Caco-2 (cell line): ENCODE data around the gene SIM2. TPM values are rescaled to one million over a fixed set of nuclear protein-coding genes. Genes with fewer than 3 reads are reported as not detected.

Source experiments
- BruUV-seq: library from RNA; stranded (reverse); fragments of 400-500 nt; replicated peaks from 2 replicates; lab custom pipeline; 2021; lab: Mats Ljungman, UMichigan
- CTCF ChIA-PET: fragments of 300-600 bp; sonication (Branson Sonifier 250); formaldehyde crosslinking; loops from one replicate; lab custom pipeline; 2022; ENCODE audit warnings: antibody characterized with exemption; lab: Charles Lee
- POLR2A ChIA-PET: fragments of 300-600 bp; sonication (Branson Sonifier 250); formaldehyde crosslinking; loops from one replicate; lab custom pipeline; 2022; ENCODE audit warnings: antibody characterized with exemption; lab: Charles Lee
- DNase-seq, 2 experiments: peaks; one replicate each; pipeline versions ENCODE4 v3.0.0 to v3.0.0-alpha.2; 2020 to 2022
- H3K27me3 ChIP-seq: replicated peaks from 2 replicates; pipeline ENCODE4 v1.6.0; 2011; ENCODE audit warnings: low read length; ENCODE audit not compliant: control insufficient read depth, insufficient read depth
- H3K36me3 ChIP-seq: 2 replicates; pipeline ENCODE4 v1.5.1; 2011; ENCODE audit warnings: low read length; ENCODE audit not compliant: control insufficient read depth, insufficient read depth
- H3K4me1 ChIP-seq: fragments of 250-450 bp; sonication (Bioruptor Pico); 2 replicates; pipeline ENCODE4 v1.5.1; 2020; ENCODE audit warnings: mild to moderate bottlenecking
- H3K4me3 ChIP-seq: 2 replicates; pipeline ENCODE4 v1.5.1; 2011; ENCODE audit warnings: low read depth, mild to moderate bottlenecking, control low read depth, low read length
- H3K9me3 ChIP-seq: fragments of 250-450 bp; sonication (Bioruptor Pico); 2 replicates; pipeline ENCODE4 v1.5.1; 2020; ENCODE audit warnings: mild to moderate bottlenecking, moderate library complexity
- H3K27ac Mint-ChIP-seq: one replicate; pipeline ENCODE4 v1.8.0; 2022; ENCODE audit warnings: mixed read lengths; ENCODE audit not compliant: unreplicated experiment
- H3K27me3 Mint-ChIP-seq: one replicate; pipeline ENCODE4 v1.8.0; 2022; ENCODE audit warnings: mixed read lengths; ENCODE audit not compliant: insufficient read depth, unreplicated experiment
- H3K36me3 Mint-ChIP-seq: one replicate; pipeline ENCODE4 v1.8.0; 2022; ENCODE audit warnings: mild to moderate bottlenecking, mixed read lengths; ENCODE audit not compliant: insufficient read depth, unreplicated experiment
- H3K4me1 Mint-ChIP-seq: one replicate; pipeline ENCODE4 v1.8.0; 2022; ENCODE audit warnings: low read depth, mixed read lengths; ENCODE audit not compliant: unreplicated experiment
- H3K4me3 Mint-ChIP-seq: one replicate; pipeline ENCODE4 v1.8.0; 2022; ENCODE audit warnings: mild to moderate bottlenecking, moderate library complexity, mixed read lengths; ENCODE audit not compliant: unreplicated experiment
- H3K9me3 Mint-ChIP-seq: one replicate; pipeline ENCODE4 v1.8.0; 2022; ENCODE audit warnings: mixed read lengths; ENCODE audit not compliant: unreplicated experiment
- intact Hi-C: fragments of 100-400 bp; cut with micrococcal nuclease; formaldehyde crosslinking; loops from one replicate; pipeline ENCODE4 v1.10.0; 2022; ENCODE audit not compliant: unreplicated experiment
- total RNA-seq: library from RNA; stranded (reverse); gene quantifications from 2 replicates; pipeline ENCODE4 v1.2.3, GENCODE V29; 2022
- TF ChIP-seq, protein P1 (sequence below), 2 experiments: fragments of 200-600 bp in 1 of 2; IDR thresholded peaks; 1 replicate in 1 of 2; 2 replicates in 1 of 2; pipeline versions ENCODE4 v1.5.1 to v1.8.0; 2011 to 2022; ENCODE audit warnings: antibody characterized with exemption in 1 of 2, control low read depth in 1 of 2, inconsistent platforms in 1 of 2, low read depth in 1 of 2, low read length in 1 of 2, mild to moderate bottlenecking in 1 of 2, moderate library complexity in 1 of 2; ENCODE audit not compliant: insufficient read depth in 1 of 2, severe bottlenecking in 1 of 2, unreplicated experiment in 1 of 2

Gene SIM2
- total RNA-seq, 1 experiment from 2014 or later = 9.4 TPM

DNA sequence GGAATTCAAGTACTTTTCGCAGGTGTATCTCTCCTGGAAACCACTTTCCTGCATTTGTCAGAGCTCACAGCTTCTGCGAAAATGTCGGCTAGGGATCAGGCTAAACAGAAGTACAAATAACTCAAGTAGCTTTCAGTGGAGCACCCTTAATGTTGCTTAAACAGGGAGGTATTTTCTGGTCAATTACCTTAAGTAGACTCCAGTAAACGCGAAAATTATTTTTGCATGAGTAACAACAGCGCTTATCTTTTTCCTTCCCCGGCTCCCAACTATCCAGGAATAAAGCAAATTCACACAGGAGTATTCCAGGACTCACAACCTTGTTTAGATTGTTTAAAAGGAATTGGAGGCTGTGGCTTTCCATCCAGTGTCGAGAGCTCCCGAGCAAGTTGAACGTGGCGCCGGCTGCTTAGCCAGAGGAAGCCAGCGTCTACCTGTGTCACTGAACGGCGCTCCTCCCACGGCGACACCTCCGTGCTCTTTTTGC, 7.3 kb upstream of the SIM2 start:
- Histone ChIP-seq H3K4me3 (no peak overlapping the region), H3K4me1 (no peaks in the 10 kb centered on the region), H3K27me3 (no peaks in the 10 kb centered on the region), H3K9me3 (no peaks in the 10 kb centered on the region), H3K36me3 (no peaks in the 10 kb centered on the region)
- TF ChIP-seq, protein P1, sequence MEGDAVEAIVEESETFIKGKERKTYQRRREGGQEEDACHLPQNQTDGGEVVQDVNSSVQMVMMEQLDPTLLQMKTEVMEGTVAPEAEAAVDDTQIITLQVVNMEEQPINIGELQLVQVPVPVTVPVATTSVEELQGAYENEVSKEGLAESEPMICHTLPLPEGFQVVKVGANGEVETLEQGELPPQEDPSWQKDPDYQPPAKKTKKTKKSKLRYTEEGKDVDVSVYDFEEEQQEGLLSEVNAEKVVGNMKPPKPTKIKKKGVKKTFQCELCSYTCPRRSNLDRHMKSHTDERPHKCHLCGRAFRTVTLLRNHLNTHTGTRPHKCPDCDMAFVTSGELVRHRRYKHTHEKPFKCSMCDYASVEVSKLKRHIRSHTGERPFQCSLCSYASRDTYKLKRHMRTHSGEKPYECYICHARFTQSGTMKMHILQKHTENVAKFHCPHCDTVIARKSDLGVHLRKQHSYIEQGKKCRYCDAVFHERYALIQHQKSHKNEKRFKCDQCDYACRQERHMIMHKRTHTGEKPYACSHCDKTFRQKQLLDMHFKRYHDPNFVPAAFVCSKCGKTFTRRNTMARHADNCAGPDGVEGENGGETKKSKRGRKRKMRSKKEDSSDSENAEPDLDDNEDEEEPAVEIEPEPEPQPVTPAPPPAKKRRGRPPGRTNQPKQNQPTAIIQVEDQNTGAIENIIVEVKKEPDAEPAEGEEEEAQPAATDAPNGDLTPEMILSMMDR (IDR thresholded peaks at IDR 0.05; ENCODE audit: insufficient read depth in 1 of 2, low read depth in 1 of 2, low read length in 1 of 2, severe bottlenecking in 1 of 2, unreplicated experiment in 1 of 2) = no peak
- DNase-seq = no peak
- BruUV-seq = no TSS peak
- Mint-ChIP-seq H3K4me1 (no peaks in the 10 kb centered on the region), H3K9me3 (no peaks in the 10 kb centered on the region), H3K27me3 (no peaks in the 10 kb centered on the region), H3K4me3 (no peak overlapping the region), H3K27ac (no peak overlapping the region), H3K36me3 (peaks cover 4% of the 10 kb centered on the region)
- CTCF ChIA-PET = no interaction called here
- POLR2A ChIA-PET = no interaction called here
- intact Hi-C loops = no loop called here

DNA sequence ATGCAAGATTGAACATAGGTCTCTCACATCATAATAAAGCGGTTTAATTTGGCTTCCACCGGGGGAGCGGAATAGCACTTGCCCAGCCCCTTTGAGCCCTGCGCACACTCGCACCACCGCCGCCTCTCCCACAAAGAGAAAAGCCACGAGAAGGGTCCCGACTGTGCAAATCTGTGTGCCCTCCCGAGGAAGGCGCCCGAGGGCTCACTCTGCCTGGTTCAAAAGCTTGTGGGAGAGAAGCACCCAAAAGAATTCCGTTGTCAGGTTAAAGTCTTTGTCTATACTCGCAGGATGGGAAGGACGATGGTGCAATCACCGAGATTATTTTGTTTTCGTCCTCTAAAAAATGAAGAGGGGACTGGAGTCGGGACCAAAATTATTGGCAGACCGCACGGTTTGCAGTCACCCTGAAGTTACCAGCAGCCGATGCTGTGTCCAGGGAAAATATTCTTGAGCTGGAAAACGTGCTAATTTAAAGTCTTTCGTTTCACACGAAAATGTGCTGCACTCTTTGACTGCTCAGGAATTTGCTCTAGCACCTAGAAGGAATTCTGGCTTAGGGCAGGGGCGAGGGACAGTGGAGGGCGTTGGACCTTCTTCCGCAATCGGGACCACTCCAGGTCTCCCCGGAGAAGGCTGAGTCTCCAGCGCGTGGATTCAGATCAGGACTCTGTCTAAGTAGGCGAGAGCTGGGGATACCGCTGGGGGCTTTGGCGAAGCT, 6.6 kb upstream of the SIM2 start:
- intact Hi-C loops = no loop called here
- no peaks in the 10 kb centered on the region for H3K27me3 ChIP-seq
- DNase-seq = no peak
- no peaks in the 10 kb centered on the region for H3K4me1 Mint-ChIP-seq
- no peak overlapping the region for H3K27ac Mint-ChIP-seq
- ChIA-PET CTCF (interaction anchor here (0.5 kb wide), 1 partner anchor 41 kb away, joined by 5 read pairs; no protein-coding TSS in a partner anchor), POLR2A (no interaction called here)
- no peaks in the 10 kb centered on the region for H3K4me1 ChIP-seq
- peaks cover 4% of the 10 kb centered on the region for H3K36me3 Mint-ChIP-seq
- H3K27me3 Mint-ChIP-seq = no peaks in the 10 kb centered on the region
- H3K4me3 ChIP-seq = no peak overlapping the region
- no peaks in the 10 kb centered on the region for H3K9me3 ChIP-seq
- no peaks in the 10 kb centered on the region for H3K9me3 Mint-ChIP-seq
- no TSS peak for BruUV-seq
- TF ChIP-seq, protein P1 (IDR thresholded peaks at IDR 0.05; ENCODE audit: insufficient read depth in 1 of 2, low read depth in 1 of 2, low read length in 1 of 2, severe bottlenecking in 1 of 2, unreplicated experiment in 1 of 2) = no peak
- no peaks in the 10 kb centered on the region for H3K36me3 ChIP-seq
- H3K4me3 Mint-ChIP-seq = no peak overlapping the region

DNA sequence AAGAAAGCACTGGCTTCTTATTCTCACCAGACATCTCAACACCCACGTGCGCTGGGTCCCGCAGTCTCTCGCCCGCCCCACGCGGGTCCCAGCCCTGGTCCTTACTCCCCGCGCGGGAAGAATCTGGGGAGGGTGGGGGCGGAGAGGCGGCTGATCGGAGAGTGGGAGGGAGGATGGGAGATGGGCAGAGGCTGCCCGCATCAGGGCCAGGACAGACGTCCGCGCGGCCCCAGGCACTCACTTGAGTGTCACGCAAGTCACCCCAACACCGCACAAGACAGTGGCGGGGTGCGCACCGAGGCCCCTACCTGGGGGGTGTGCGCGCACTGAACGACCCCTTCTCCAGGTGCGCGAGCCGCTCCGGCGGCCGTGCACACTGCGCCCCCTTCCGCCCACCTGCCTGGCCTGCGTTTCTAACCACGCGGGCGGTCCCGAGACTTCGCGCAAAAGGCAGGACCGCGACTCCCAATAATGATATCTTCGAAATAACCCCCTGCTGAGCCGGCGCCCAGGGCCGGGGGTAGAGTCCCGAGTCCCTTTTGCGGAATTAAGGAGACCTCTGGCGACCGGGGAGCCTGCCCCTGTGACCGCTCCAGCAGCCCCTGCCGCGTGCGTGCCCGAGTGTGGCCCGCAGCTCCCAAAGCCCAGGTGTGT, 6.0 kb upstream of the SIM2 start:
- BruUV-seq = no TSS peak
- H3K4me3 Mint-ChIP-seq = no peak overlapping the region
- H3K9me3 Mint-ChIP-seq = no peaks in the 10 kb centered on the region
- no peaks in the 10 kb centered on the region for H3K4me1 ChIP-seq
- no peak overlapping the region for H3K4me3 ChIP-seq
- DNase-seq = no peak
- TF ChIP-seq, protein P1 (IDR thresholded peaks at IDR 0.05; ENCODE audit: insufficient read depth in 1 of 2, low read depth in 1 of 2, low read length in 1 of 2, severe bottlenecking in 1 of 2, unreplicated experiment in 1 of 2) = no peak
- ChIA-PET CTCF (interaction anchor here (0.5 kb wide), 1 partner anchor 40 kb away, joined by 5 read pairs; no protein-coding TSS in a partner anchor), POLR2A (no interaction called here)
- no peaks in the 10 kb centered on the region for H3K27me3 Mint-ChIP-seq
- H3K4me1 Mint-ChIP-seq = no peaks in the 10 kb centered on the region
- H3K27ac Mint-ChIP-seq = no peak overlapping the region
- no peaks in the 10 kb centered on the region for H3K9me3 ChIP-seq
- no peaks in the 10 kb centered on the region for H3K36me3 ChIP-seq
- peaks cover 4% of the 10 kb centered on the region for H3K36me3 Mint-ChIP-seq
- no peaks in the 10 kb centered on the region for H3K27me3 ChIP-seq
- intact Hi-C loops = no loop called here
